HG02938 (cell line): ENCODE measurements around the gene USP7.
"Not testable (repeated sequence)": the region's sequence is repeated elsewhere in the genome, so short reads cannot be mapped to it uniquely, and the experiment has no call there.

Experiments used
- ATAC-seq: cut with Tn5 transposase; IDR thresholded peaks from one replicate; pipeline ENCODE4 v1.9.1; 2021; ENCODE audit warnings: mild to moderate bottlenecking, moderate library complexity; ENCODE audit not compliant: unreplicated experiment

USP7 gene

DNA sequence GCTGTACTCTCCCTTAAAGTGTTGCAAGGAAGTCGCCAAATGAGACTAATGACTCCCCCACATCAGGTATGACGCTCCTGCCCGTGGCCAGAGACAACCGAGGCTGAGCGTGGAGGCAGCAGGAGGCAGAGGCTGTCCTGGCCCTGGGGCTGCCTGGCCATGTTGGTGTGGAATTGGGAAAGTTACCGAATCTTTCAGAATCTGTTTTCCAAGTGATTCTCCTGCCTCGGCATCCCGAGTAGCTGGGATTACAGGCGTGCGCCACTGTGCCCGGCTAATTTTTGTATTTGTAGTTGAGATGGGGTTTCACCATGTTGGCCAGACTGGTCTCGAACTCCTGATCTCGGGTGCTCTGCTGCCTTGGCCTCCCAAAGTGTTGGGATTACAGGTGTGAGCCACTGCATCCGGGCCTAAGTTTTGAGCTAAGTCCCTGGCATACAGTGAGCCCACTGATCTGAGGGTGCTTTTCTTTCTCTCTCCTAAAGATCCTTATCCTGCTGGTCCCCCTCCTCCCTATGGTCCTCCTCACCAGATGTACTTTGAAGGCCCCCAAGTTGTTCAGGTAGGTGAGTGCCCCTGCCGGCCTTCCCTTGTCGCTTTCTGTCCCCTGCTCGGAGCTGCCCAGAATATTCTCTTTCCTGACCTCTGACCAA lies 80.9 kb downstream of the USP7 start:
- ATAC-seq, result no peak

DNA sequence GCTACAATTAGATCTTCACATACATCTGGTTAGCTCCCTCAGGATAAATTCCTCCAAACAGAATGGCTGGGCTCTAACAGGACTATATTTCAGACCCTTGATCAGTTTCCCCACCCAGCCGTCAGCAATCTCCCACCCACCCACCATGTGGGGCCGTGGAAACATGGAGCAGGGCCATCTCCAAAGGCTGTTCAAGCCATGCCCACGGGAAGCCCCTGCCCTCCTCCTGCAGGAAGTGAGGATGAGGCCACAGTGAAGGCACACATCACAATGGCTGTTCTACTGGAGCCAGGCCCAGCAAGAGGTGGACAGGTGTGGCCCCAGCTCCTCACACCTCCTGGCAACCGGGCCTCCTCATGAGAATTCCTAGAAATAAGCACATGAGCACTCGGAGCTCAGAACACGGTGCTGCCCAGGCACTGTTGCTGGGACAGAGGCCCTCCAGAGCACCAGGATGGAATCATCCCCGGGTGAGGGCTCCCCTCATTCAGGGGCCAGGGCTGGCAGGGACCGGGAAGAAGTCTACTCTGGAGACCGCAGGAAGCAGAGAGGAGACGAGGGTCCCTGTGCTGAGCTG lies 81.6 kb downstream of the USP7 start, which contains the start of gene LITAFD:
Gene LITAFD (plus strand): TSS at position 311 of the 577 bp plus-strand sequence. CDS start 2,005 bp downstream, outside the sequence.
- no peak for ATAC-seq

GRCh38 chr16:8880839-8881510 lies 82.7 kb downstream of the USP7 start:
- ATAC-seq, result no peak

DNA sequence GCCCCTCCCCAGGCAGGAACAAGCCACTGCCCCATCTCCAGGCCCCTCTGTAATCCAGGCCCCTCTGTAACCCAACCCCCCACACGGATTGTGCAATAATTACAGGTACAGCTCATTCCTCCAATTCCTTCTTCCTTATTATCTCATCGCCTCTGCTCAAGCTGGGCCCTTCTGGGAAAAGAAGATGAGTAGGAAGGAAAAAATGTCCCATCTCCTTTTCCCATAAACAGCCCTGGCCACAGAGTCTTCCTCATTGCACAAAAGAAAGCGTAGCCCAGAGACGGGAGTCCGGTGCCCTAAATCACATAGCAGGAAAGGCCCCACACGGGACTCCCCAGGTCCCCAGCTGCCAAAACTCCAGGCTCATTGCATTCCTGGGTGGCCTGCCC lies 85.2 kb downstream of the USP7 start:
- no peak for ATAC-seq

- ATAC-seq, result no peak
These were observed 85.7 kb downstream of the USP7 start for GRCh38 chr16:8877894-8878522.

GRCh38 chr16:8875317-8875716 lies 88.4 kb downstream of the USP7 start:
- ATAC-seq, result not testable (repeated sequence)

GRCh38 chr16:8874388-8874787 lies 89.3 kb downstream of the USP7 start:
- ATAC-seq, result no peak

- not testable (repeated sequence) for ATAC-seq
These were observed 89.9 kb downstream of the USP7 start for GRCh38 chr16:8873866-8874195.

GRCh38 chr16:8872967-8873865 lies 90.5 kb downstream of the USP7 start:
- ATAC-seq, result no peak

GRCh38 chr16:8872071-8872470 lies 91.6 kb downstream of the USP7 start:
- ATAC-seq, result no peak

GRCh38 chr16:8869988-8870241 lies 93.8 kb downstream of the USP7 start:
- ATAC-seq, result not testable (repeated sequence)

GRCh38 chr16:8869212-8869987 lies 94.3 kb downstream of the USP7 start:
- no peak for ATAC-seq

DNA sequence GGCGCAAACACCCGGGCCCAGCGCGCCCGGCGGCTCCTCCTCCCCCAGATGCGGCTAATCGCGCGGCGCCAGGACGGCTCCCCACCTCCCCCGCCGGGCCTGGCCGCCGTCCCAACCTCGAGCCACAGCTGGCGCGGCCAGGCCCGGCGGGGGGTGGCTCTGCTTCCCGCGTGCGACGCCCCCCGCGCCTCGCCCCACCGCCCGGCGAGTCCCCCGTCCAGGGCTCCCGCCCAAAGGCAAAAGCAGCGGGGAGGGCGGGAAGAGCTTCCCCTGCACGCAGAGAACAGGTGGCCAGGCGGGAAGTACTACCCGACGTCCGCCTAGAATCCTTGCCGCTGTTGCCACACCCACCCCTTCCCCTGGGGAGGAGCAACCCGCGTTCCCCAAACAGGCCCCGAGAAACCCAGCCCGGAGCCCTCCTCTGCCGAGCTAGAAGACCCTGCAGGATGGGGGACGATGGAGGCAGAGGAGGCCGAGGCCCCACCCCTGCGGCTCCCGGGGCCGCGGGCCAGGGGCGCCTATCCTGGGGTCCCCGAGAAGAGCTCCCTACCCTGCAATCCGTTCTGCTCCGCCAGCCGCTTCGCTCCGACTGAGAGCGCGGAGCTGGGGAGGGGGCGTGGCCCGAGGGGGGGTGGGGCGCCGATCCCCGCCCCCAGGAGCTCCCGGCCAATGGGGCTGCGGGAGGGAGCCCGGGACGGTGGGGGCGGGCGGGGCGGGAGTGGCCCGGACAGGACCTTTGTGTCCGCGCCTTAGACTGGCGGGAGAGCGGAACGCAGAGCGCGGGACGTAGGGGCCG lies 95.1 kb downstream of the USP7 start, which contains the start of gene CARHSP1:
Gene CARHSP1 (minus strand): TSS at position 591 of the 796 bp plus-strand sequence. CDS start 9,678 bp downstream, outside the sequence.
- ATAC-seq, result peak; percentile 66

DNA sequence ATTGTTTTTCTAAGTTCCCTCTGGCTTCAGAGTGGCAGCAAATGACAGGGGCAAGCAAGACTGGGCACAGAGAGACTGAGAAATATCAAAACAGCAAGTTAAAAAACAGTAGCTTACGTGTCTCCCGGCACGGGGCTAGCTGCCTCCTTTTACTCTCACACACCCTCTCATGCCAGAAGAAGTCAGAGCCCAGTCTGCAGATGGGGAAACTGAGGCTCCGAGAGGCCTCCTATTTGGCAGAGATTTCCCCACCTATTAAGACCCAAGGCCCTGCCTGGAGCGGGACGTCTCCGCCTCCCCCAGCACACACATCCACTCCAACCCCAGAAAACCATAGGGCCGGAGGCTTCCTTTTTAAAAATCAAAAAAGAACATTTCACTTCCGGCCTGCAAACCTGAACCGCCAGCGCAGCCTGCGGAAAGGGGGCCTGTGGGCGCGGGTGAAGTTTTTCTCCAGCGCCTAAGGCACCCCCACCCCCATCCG lies 95.7 kb downstream of the USP7 start:
- no peak for ATAC-seq

- no peak for ATAC-seq
These were observed 96.3 kb downstream of the USP7 start for GRCh38 chr16:8867216-8867931.

- ATAC-seq, result no peak
These were observed 96.9 kb downstream of the USP7 start for GRCh38 chr16:8866884-8867215.

- ATAC-seq, result no peak
These were observed 97.4 kb downstream of the USP7 start for GRCh38 chr16:8866118-8866883.
